GM19099 (cell line): ENCODE results near the gene UXT.

ENCODE experiments used
- POLR2A ChIP-seq: IDR thresholded peaks from 3 replicates; pipeline ENCODE4 v1.6.1; 2011; ENCODE audit warnings: low read depth; ENCODE audit not compliant: insufficient read length; ENCODE audit errors: extremely low read depth

UXT gene

DNA sequence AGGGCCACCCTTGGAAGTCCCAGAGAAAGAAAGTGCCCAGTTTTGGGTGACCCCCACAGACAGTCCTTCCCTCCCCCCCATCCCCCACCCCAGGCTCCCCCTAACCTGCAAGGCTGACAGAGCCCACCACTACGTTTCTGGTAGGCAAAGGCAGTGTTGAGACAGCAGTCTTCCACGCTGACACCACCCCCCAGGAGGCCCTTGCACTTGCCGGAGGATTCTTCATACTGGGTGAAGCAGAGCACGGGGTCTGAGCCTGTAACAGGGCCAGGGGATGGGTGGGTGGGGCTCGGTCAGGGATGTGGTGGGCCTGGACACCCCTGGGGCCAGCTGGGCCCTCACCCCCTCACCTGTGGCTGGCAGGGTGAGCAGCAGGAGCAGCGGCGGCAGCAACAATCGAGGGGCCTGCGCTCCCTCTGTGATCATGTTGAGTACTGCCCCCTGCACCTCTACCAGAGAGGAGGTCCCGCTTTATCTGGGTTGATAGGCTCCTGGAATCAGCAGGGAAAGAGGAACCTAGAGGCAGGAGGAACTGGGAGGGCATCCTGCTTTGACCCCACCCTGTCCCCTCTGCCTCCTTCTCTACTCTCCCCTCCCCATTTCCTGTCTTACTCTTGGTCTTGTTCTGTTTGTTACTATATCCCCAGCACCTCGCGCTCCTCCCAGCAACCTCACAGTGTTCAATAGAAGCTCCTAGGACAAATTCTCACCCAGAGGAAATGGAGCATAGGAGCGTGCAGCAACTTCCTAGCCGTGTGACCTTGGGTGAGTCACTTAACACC lies 29.4 kb downstream of the UXT start, which contains the start of gene CFP:
TSS of gene CFP (minus strand) at position 512 of the 782 bp plus-strand sequence. CDS start at position 426, 86 bp downstream.
- TF ChIP-seq POLR2A, result no peak

DNA sequence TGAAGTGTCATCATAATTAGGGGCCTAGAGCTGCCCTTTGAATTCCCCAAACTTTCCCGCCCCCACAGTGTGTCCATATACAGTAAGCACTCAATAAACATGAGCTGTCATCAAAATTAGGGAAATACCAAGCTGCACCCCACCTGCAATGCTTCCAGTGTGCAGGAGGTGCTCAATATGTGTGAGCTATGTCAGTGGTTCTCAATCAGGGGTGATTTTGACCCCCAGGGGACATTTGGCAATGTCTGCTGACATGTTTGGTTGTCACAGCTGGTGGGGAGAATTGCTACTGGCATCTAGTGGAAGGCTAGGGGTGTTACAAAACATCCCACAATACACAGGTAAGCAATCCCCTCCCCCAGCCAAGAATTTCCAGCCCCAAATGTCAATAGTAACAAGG lies 30.0 kb downstream of the UXT start:
- no peak for TF ChIP-seq POLR2A

DNA sequence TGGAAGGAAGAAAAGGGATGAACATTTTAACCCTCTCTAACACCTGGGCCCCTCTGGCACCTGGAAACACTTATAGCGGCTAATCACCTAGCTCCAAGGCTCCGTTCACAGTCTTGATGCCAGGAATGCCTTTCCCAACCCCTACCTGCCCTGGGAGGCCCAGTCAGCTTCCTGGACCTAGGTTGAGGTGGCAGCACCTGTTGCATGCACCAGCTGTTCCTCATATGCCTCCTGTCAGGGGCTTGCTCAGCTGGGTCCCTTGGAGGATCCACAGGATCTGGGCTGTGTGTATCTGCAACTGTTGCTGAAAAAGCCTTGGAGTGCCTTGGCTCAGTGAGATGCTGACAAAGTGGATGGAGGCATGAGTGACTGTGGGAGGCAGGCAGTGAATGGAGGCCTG lies 33.6 kb downstream of the UXT start:
- no peak for TF ChIP-seq POLR2A

DNA sequence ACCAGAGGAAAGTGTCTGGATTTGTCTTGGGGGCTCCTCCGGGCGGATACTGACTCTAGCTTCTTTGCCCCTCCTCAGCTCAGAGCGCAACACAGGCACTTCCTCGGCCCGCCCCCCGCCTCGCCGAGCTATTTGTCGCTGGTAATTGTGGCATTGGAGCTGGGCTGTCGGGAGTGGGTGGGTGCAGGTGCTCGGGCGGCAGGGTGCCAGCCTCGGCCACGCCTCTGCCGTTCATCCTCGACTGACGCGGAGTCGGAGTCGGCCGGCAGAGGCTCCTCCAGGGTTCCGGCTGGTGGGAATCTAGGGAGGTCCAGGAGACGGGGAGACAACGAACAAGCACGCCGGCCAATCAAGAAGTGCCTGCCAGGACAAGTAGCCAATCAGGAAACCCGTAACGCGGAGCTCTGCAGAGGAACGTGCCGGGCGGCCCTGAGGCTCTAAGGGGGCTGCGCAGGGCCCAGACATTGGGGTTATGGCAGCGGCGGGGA lies 35.4 kb downstream of the UXT start:
- TF ChIP-seq POLR2A, result no peak

DNA sequence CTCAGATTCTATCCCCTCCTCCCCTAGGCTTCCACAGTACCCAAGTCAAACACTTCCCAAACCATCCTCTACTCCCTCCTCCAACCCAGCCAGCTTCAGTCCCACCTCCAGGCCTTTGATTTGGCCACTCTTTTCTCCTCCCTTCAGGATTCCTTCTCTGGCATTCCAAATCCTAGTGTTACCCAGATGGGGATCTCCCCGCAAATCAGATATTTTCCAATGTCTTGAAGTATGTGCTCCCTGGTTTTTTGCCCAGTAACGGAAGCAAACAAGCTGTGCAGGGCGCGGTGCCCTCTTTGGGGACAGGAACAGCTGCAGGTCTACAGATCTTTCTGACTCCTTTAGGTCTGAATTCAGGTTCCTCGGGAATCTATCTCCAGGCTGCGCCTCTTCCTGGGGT lies 37.1 kb downstream of the UXT start:
- TF ChIP-seq POLR2A, result no peak

DNA sequence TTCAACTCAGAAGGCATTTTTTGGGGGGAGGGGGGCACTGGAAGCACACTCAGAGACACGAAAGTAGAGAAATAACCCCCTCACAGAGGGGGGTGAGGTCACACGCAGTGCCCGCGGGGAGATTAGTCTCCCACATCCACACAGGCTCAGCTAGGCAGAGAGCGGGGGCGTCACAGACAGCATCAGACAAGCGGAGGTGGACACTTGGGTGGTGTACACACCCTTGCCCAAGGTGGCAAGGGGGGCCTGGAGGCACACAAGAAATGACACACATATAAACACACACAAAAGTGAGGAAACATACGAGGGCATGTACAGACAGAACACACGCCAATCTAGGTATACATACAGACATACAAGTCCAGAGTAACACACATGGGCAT lies 38.7 kb downstream of the UXT start:
- no peak for TF ChIP-seq POLR2A

DNA sequence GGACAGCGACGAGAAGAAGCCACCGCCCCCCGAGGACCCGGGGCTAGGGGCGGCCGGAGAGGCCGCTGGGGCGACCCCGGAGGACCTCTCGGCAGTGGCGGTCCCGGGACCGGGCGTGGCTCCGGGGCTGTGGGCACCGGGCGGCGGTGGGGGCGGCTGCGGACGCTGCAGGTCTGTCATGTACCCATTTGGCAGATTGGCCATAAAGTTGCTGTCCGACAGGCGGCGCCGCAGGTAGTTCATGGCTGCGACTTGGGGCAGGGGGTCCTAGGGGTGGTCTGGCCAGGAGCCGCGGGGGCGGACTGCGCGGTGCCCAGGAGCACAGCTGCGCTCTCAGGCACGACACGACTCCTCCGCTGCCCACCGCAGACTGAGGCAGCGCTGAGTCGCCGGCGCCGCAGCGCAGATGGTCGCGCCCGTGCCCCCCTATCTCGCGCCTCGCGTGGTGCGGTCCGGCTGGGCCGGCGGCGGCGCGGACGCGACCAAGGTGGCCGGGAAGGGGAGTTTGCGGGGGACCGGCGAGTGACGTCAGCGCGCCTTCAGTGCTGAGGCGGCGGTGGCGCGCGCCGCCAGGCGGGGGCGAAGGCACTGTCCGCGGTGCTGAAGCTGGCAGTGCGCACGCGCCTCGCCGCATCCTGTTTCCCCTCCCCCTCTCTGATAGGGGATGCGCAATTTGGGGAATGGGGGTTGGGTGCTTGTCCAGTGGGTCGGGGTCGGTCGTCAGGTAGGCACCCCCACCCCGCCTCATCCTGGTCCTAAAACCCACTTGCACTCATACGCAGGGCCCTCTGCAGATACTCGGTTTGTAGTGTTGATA lies 39.3 kb downstream of the UXT start, which contains the start of gene SYN1:
TSS of gene SYN1 (minus strand) at position 372 of the 817 bp plus-strand sequence. CDS start at position 243, 129 bp downstream.
- no peak for TF ChIP-seq POLR2A

DNA sequence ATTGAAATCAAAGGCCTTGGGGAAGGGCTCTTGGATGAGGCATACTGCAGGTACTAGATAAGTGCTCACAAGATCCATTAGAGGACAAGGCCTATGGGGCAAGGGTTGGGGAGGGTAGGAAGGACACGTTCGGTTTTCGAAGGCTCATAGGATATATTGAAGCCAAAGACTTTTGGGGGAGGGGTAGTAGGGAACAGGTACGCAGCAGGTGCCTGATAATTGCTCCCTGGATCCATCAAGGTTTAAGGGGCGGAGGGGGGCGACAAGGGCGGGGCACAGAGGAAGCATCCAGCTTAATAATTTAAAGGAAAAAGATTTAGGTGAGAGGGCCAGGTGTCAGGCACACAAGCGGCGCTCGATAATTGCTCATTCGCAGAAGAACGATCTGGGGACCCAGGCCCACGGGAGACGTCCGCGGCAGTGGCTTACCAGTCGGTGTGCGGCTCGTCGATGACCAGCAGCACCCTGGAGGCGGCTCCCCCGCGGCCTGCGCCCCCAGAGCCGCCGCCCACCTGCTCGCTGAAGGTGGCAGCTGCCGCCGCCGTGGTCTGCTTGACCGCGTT lies 40.0 kb downstream of the UXT start:
- no peak for TF ChIP-seq POLR2A

DNA sequence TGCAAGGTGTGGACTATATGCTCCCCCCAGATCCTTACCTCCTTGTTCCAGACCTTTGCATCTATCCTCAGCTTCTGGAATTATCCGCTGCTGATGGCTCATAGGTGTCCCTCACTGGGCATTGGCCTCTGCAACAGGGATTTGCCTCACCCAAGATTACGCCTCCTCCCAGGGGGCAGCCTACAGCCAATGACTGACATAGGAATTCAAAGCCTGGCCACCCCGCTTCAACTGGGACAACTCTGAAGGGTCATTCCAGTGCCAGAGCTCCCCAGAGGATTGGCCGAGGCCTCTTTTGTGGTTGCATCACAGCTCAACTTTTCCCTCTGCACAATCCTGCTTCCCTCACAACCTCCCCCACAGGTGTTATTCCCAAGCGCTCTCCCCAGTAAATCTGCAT lies 44.4 kb downstream of the UXT start:
- TF ChIP-seq POLR2A, result no peak

DNA sequence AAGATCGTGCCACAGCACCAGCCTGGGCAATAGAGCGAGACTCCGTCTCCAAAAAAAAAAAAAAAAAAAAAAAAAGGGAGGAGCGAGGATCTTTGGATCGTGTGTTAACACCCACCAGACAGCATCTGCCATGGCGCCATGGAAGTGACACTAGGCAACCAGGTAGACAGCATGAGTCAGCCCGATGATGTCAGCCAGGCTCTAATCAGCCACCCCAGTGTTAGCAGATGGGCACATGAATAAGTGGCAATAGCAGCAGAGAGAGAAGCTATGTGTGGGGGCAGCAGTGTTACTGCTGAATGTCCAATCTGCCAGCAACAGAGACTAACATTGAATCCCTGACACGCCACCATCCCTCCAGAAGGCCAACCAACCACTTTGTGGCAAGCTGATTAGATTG lies 45.9 kb downstream of the UXT start:
- TF ChIP-seq POLR2A, result no peak

DNA sequence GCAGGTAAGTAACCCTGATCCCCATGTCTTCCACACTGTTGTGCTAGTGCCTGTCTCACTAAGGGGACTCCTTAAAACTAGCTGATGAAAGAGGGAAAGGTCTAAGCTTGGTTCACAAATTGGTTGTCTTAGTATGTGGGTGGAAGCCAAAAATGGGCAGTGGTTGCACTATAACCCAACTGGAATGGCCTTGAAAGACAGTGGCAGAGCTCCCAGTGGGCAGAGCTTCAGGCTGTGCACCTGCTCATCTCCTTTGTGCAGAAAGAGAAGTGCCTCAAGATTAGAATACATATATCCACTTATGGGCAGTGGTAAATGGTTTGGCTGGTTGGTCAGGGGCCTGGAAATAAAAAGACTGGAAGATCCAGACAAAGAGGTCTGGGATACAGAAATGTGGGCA lies 46.6 kb downstream of the UXT start:
- no peak for TF ChIP-seq POLR2A

DNA sequence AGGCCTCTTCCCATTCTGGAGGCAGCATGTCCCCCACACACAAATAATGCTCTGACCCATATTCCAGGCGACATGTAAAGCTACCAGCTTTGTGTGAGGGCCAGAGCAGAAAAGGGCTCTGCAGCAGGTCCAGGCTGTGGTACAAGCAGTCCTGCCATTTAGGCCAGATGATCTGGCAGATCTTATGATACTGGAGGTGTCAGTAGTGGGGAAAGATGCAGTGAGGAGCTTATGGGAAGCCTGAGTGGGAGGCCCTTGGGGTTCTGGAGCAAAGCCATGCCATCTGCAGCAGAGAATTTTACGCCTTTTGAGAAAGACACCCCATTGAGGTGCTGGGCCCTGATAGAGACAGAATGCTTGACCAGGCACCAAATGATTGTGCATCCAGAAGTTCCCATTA lies 47.1 kb downstream of the UXT start:
- no peak for TF ChIP-seq POLR2A

DNA sequence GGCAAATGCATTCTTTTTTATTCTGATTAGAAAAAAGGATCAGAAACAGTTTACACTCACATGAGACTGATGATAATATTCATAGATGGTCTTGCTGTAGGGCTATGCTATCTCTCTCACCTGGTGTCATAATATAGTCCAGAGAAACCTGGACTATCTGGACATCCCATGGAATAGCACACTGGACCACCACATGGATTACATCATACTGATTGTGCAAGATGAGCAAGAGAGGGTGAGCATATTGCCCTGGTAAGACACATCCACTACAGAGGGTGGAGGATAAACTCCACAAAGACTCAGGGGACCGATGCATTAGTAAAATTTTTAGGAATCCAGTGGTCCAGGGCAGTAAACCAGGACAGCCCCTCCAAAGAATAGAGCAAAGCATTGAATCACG lies 47.5 kb downstream of the UXT start:
- TF ChIP-seq POLR2A, result no peak

DNA sequence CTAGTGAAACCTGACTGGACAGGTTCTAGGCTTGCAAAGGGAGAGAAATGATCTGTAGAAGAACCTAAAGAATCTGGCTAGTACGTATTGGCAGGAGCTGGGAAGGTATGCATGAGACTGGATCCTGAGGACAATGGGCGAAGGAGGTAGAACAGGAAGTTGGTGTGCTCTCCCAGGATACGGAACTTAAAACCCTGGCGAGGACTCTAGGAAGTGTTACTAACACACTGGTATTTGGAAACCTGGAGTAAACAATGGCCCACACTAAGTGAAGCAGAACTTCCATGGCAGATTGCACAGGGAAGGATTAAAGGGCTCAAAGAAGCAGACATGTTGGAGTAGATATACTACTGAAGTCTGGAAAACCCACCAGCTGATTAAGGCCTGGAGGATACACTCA lies 48.5 kb downstream of the UXT start:
- no peak for TF ChIP-seq POLR2A

DNA sequence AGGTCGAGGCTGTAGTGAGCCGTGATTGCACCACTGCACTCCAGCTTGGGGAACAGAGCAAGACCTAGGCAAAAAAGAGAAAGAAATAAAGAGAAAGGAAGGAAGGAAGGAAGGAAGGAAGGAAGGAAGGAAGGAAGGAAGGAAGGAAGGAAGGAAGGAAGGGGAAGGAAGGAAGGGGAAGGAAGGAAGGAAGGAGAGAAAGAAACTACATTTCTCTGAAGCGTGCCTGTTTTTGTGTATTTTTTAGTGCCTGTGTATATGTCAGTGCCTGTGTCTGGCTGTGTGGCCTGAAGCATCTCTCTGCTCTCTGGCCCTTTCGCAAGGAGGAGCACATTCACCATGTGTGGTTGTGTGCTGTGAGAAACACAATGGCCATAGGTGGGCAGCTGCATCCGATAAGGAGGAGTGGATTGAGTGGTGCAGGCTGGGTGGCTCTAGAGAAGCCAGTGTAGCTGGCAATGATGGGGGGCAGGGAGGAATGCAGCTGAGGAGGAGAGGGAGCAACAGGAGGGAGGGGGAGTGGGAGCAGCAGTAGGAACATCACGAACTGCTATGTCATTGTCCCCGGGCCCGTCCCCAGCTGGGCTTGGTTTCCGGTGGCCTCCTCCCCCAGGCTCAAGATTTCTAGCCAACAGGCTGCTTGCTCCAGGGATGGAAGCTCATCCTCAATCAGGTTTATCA lies 50.7 kb downstream of the UXT start:
- TF ChIP-seq POLR2A, result no peak

DNA sequence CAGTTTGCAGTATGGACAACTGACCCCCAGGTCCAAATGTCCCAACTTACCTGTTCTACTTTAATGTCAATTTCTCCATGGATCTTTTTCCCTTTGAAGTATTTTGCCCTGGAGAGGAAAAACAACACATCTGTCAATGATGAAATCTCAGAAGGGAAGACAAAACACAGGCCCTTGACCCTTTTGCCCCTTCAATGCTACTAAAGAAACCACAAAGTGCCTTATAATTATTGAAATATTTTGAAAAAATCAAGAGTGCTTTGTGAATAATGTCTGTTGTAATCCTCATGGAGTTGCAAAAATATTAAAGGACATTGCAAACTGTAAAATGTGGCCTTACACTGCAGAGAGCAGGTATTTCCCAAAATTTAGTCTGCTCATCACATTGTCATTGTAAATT lies 51.9 kb downstream of the UXT start:
- TF ChIP-seq POLR2A, result no peak

DNA sequence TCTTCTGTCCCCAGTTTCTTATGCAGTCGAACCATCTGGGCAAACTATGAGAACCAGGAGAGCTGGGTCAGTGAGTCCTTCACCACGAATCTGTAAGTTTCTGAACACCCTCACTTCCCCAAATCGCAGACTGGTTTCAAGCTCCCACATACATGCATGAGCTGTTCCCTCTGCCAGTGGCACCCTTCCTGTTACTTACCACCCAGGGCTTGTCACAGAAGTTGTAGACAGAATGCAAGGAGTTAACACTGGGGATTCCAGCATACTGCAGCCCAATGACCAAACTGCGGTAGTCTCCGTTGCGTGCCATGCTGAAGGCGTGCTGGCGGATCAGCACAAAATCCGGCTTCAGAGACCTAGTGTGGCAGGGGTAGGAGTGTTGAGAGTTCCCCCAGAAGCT lies 54.0 kb downstream of the UXT start:
- TF ChIP-seq POLR2A, result no peak
